DLD1 (cell line): ENCODE results near the gene SLMAP.

Source experiments
- in situ Hi-C: cut with HindIII; loops from 2 replicates; pipeline ENCODE4 v1.10.0; 2017; ENCODE audit warnings: low sequenced_read_pairs

SLMAP gene

GRCh38 chr3:57959423-57960173 lies 203.5 kb downstream of the SLMAP start:
- in situ Hi-C loops = no loop called here

- in situ Hi-C loops = no loop called here
Measured at GRCh38 chr3:57960174-57960505, 204.0 kb downstream of the SLMAP start.

- in situ Hi-C loops = no loop called here
Measured at GRCh38 chr3:57961177-57961827, 205.2 kb downstream of the SLMAP start.

DNA sequence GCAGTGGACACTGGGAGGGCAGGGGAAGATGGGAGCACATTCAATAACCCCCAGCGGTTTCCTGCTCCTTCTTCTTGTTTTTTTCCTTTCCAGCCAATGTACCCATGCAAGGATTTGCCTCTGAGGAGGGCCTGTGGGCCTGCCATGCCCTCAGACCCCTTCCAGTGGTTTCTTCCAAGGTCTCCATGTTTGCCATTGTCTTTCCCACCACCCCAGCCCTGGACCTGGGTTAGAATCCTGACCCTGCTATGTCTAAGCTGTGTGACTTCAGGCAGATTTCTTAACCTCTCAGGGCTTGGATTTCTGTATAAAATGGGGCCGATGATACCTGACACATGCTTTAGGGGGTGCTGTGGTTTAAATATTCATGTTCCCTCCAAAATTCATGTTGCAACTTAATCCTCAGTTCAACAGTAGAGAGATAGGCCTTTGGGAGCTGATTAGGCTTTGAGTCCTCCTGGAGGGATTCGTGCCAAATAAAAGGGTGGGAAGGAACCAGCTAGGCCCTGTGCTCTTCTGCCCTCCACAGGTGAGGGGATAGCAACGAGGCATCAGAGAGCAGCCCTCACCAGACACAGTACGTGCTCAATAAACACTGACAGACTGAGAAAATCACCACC lies 205.8 kb downstream of the SLMAP start:
- in situ Hi-C loops = no loop called here

GRCh38 chr3:57962448-57962834 lies 206.3 kb downstream of the SLMAP start:
- in situ Hi-C loops = no loop called here

DNA sequence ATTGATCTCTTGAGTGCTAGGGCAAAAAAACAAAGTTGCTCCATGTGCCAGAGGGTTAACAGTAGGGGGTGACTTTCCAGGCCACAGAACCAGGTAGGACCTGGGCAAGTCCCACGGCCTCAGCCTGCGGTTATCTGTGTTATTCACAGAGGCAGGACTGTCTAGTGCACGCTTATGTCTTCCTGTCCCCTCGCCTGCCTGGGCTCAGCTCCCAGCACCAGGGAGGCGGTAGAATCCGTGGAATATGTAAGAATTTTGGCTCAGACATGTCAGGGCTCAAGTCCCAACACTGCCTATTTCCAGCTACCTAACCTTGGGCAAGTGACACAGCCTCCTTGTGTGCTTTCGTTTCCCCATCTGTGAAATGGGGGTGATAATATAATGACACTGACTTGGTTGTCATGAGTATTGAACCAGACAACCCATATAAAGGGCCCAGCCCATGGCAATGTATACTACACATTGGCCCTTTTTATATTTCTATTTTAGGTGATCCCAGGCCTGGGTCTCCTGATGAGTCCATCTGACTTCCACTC lies 207.8 kb downstream of the SLMAP start:
- in situ Hi-C loops = no loop called here

DNA sequence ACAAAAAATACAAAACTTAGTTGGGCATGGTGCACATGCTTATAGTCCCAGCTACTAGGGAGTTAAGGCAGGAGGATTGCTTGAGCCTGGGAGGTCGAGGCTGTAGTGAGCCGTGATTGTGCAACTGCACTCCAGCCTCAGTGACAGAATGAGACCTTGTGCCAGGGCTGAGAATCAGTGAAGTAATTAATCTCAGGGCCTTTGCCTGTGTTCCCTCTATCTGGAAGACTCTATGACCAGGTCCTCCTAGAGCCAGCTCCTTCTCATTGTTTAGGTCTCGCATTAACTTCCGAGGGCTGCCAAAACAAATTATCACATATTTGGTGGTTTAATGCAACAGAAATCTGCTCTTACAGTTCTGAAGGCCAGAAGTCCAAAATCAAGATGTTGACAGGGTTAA lies 210.7 kb downstream of the SLMAP start:
- in situ Hi-C loops = no loop called here

GRCh38 chr3:57967590-57967989 lies 211.5 kb downstream of the SLMAP start:
- in situ Hi-C loops = no loop called here

DNA sequence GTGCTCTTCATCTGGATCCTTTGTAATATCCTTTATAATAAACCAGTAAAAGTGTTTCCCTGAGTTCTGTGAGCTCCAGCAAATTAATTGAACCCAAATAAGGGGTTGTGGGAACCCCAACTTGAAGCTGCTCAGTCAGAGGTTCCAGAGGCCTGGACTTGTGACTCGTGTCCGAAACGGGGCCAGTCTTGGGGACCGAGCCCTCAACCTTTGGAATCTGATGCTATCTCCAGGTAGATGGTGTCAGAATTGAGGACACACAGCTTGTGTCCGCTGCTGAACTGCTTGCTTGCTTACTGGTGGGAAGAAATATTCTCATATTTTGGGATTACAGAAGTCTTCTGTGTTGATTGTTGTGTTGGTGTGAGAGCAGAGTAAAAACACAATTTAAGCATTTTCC lies 212.4 kb downstream of the SLMAP start:
- in situ Hi-C loops = no loop called here

GRCh38 chr3:57971975-57972374 lies 215.9 kb downstream of the SLMAP start:
- in situ Hi-C loops = no loop called here

GRCh38 chr3:57972531-57973111 lies 216.5 kb downstream of the SLMAP start:
- in situ Hi-C loops = no loop called here

- in situ Hi-C loops = no loop called here
Measured at GRCh38 chr3:57973715-57974477, 217.8 kb downstream of the SLMAP start.

DNA sequence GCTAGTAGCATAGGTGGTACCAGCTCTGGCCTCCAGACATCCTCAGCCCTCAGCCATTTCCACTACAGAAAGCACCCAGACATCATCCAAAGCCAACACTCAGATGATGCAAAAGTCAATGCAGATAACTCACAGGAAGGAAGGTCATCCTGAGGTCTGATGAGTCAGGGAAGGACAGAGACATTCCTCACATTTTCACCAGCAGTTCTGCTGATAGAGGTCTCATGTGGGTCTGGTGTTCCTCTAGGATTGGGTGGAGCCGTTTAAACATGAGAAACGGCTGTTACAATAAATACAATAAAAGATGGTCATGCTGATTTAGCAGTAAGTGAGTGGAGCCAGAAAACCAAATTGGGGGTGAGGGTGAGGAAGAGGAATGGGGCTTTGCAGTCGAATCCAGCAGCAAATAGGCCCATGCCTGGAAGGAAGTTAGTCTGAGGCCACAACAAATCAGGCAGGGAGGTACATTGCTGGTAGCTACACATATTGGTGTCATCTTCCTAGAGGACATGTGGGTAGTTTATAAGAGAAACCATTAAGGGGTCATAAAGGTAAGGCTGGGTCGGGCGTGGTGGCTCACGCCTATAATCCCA lies 218.8 kb downstream of the SLMAP start:
- in situ Hi-C loops = no loop called here

DNA sequence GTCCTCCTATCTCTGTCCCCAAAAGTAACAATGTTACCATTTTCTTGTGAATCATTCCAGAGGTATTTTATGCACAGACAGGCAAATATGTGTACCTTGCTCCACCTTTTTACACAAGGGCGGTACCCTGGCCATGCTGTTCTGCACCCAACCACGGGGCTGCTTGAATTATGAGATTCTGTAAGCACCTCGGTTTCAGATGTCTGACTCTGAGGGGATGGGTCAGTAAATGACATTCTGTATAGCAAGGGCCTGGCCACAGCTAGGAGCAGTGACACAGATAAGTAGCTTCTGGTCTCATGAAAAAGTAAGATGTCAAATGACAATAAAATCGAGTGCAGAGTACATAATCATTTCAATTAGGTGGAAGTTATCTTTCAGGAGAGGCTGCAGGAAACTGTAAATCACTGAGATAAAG lies 221.7 kb downstream of the SLMAP start:
- in situ Hi-C loops = no loop called here

DNA sequence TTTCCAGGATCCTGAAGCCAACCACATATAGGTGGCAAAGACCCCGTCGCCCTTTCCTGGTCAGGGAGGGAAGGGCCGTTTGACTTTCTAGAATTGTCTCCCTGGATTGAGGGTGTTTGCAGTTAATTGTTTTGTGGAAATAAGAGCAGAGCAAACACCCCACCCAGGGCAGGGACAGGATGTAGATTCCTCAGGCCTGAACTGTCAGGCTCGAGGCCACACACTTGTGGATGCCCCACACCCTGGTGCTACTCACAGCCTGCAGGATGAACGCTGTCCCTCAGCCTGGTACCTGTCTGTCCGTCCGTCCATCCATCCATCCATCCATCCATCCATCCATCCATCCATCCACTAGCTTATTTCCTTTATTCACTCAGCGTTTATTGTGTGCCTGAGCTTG lies 222.2 kb downstream of the SLMAP start:
- in situ Hi-C loops = no loop called here
